K562 (cell line): ENCODE results near the gene HOXB6. TPM values are rescaled to one million over a fixed set of nuclear protein-coding genes. Genes with fewer than 3 reads are reported as not detected.

Experiments used
- CEBPG ChIP-seq, 3 experiments: fragments of 200-800 bp in 1 of 3; sonication (Bioruptor generic) in 1 of 3; sonication (generic) in 1 of 3; formaldehyde crosslinking in 1 of 3; IDR thresholded peaks in 2 of 3; conservative IDR thresholded peaks in 1 of 3; 2 replicates each; pipeline versions ENCODE4 v1.6.1 to v1.8.0; 2016 to 2022; ENCODE audit warnings: missing compliant biosample characterization in 2 of 3, missing genetic modification characterization in 2 of 3, mild to moderate bottlenecking in 1 of 3, missing genetic modification reagents in 1 of 3
- CHCHD3 ChIP-seq: fragments of 250-450 bp; sonication (Bioruptor Pico); IDR thresholded peaks from 2 replicates; pipeline ENCODE4 v2.1.2; 2022; ENCODE audit warnings: mild to moderate bottlenecking
- CXXC5 ChIP-seq: fragments of 250-450 bp; sonication (Bioruptor Pico); IDR thresholded peaks from 2 replicates; pipeline ENCODE4 v1.8.0; 2022; ENCODE audit warnings: inconsistent platforms, mild to moderate bottlenecking, moderate library complexity
- E2F4 ChIP-seq: sonication (generic); formaldehyde crosslinking; IDR thresholded peaks from 2 replicates; pipeline ENCODE4 v1.8.0; 2022; ENCODE audit warnings: mild to moderate bottlenecking, low read depth, missing genetic modification reagents
- EP400 ChIP-seq: fragments of 450-650 bp; IDR thresholded peaks from 2 replicates; pipeline ENCODE4 v1.6.1; 2017; ENCODE audit warnings: antibody characterized with exemption, mild to moderate bottlenecking, moderate library complexity
- ERF ChIP-seq: fragments of 450-650 bp; formaldehyde crosslinking; IDR thresholded peaks from 2 replicates; pipeline ENCODE4 v1.4.0; 2020; ENCODE audit warnings: mild to moderate bottlenecking, mixed read lengths
- FOSL1 ChIP-seq: fragments of 200-800 bp; sonication (Bioruptor generic); conservative IDR thresholded peaks from 2 replicates; pipeline ENCODE4 v1.6.1; 2016; ENCODE audit warnings: missing genetic modification characterization, missing compliant biosample characterization
- FOXP1 ChIP-seq: sonication (generic); formaldehyde crosslinking; IDR thresholded peaks from 2 replicates; pipeline ENCODE4 v1.8.0; 2022; ENCODE audit warnings: mild to moderate bottlenecking, missing genetic modification reagents
- HDAC1 ChIP-seq, 2 experiments: fragments of 450-650 bp; IDR thresholded peaks; 2 replicates each; pipeline ENCODE4 v1.6.1; 2016 to 2017; ENCODE audit warnings: inconsistent platforms in 1 of 2, mild to moderate bottlenecking in 1 of 2, moderate library complexity in 1 of 2
- HMGN3 ChIP-seq: IDR thresholded peaks from 2 replicates; pipeline ENCODE4 v1.6.1; 2011; ENCODE audit warnings: borderline replicate concordance, low read depth, mild to moderate bottlenecking, mixed read lengths, low read length; ENCODE audit not compliant: insufficient read length; ENCODE audit errors: extremely low read depth
- HSF4 ChIP-seq: fragments of 250-450 bp; sonication (Bioruptor Pico); IDR thresholded peaks from 2 replicates; pipeline ENCODE4 v2.1.2; 2022; ENCODE audit warnings: mild to moderate bottlenecking, moderate library complexity, borderline replicate concordance
- JUND ChIP-seq, 2 experiments: IDR thresholded peaks; 2 replicates in 1 of 2; 3 replicates in 1 of 2; pipeline ENCODE4 v1.6.1; 2011; ENCODE audit warnings: borderline replicate concordance in 2 of 2, low read depth in 2 of 2, low read length in 2 of 2, improper control_type of control experiment in 1 of 2, missing biosample characterization in 1 of 2, missing genetic modification characterization in 1 of 2, missing genetic modification reagents in 1 of 2
- L3MBTL2 ChIP-seq: fragments of 450-650 bp; IDR thresholded peaks from 2 replicates; pipeline ENCODE4 v1.6.1; 2016; ENCODE audit warnings: mild to moderate bottlenecking, moderate library complexity
- MTA3 ChIP-seq: fragments of 450-650 bp; formaldehyde crosslinking; IDR thresholded peaks from 2 replicates; pipeline ENCODE4 v1.6.1; 2017; ENCODE audit warnings: mild to moderate bottlenecking, borderline replicate concordance
- NEUROD1 ChIP-seq: fragments of 150-350 bp; IDR thresholded peaks from 2 replicates; pipeline ENCODE4 v1.6.1; 2014; ENCODE audit warnings: borderline replicate concordance, low read length, low read depth; ENCODE audit not compliant: partially characterized antibody
- NFIC ChIP-seq: fragments of 450-650 bp; IDR thresholded peaks from 2 replicates; pipeline ENCODE4 v1.6.1; 2017; ENCODE audit warnings: mild to moderate bottlenecking, inconsistent platforms
- NUFIP1 ChIP-seq: fragments of 450-650 bp; IDR thresholded peaks from 2 replicates; pipeline ENCODE4 v1.6.1; 2018; ENCODE audit not compliant: partially characterized antibody
- PHF8 ChIP-seq: fragments of 200-600 bp; sonication (generic); IDR thresholded peaks from 2 replicates; pipeline ENCODE4 v1.6.1; 2012; ENCODE audit warnings: mixed run types, mild to moderate bottlenecking, inconsistent platforms, low read length, moderate library complexity, borderline replicate concordance
- POLR2H ChIP-seq: IDR thresholded peaks from 2 replicates; pipeline ENCODE4 v1.6.1; 2016; ENCODE audit warnings: missing genetic modification characterization, low read depth, mild to moderate bottlenecking, control low read depth, missing compliant biosample characterization, moderate library complexity
- PRMT5 ChIP-seq: sonication (generic); formaldehyde crosslinking; IDR thresholded peaks from 2 replicates; pipeline ENCODE4 v1.5.0; 2020; ENCODE audit warnings: missing genetic modification reagents
- SRSF7 ChIP-seq: fragments of 200-400 bp; formaldehyde crosslinking; optimal IDR thresholded peaks from 2 replicates; pipeline ENCODE3; 2017; ENCODE audit warnings: mild to moderate bottlenecking, low read depth, low read length
- TAL1 ChIP-seq: fragments of 450-650 bp; IDR thresholded peaks from 2 replicates; pipeline ENCODE4 v1.6.1; 2016; ENCODE audit warnings: mild to moderate bottlenecking
- TEAD4 ChIP-seq, 2 experiments: sonication (generic) in 1 of 2; formaldehyde crosslinking in 1 of 2; IDR thresholded peaks; 2 replicates each; pipeline versions ENCODE4 v1.6.1 to v1.8.0; 2012 to 2022; ENCODE audit warnings: borderline replicate concordance in 1 of 2, inconsistent platforms in 1 of 2, low read length in 1 of 2, mild to moderate bottlenecking in 1 of 2, missing genetic modification reagents in 1 of 2
- ZBTB7A ChIP-seq: IDR thresholded peaks from 2 replicates; pipeline ENCODE4 v1.6.1; 2011; ENCODE audit warnings: low read depth, mild to moderate bottlenecking, low read length, moderate library complexity, borderline replicate concordance; ENCODE audit not compliant: control insufficient read depth
- ZNF146 ChIP-seq: IDR thresholded peaks from one replicate; pipeline ENCODE4 v1.6.1; 2018; ENCODE audit warnings: missing compliant biosample characterization; ENCODE audit not compliant: unreplicated experiment
- ZNF232 ChIP-seq: sonication (generic); formaldehyde crosslinking; IDR thresholded peaks from 2 replicates; pipeline ENCODE4 v1.8.0; 2022; ENCODE audit warnings: mild to moderate bottlenecking, missing genetic modification reagents
- ZNF77 ChIP-seq: fragments of 250-450 bp; sonication (Bioruptor Pico); IDR thresholded peaks from 2 replicates; pipeline ENCODE4 v1.5.0; 2020
- polyA plus RNA-seq, 8 experiments: library from polyadenylated mRNA; depleted of rRNA in 4 of 8; stranded (reverse) in 5 of 8; unstranded in 3 of 8; fragments of >200 nt; fragmentation: Nextera tagmentation in 2 of 8; fragmentation: Illumina TruSeq in 1 of 8; extraction: Ambion mirVana in 2 of 8; extraction: Trizol in 1 of 8; gene quantifications; 2 replicates each; pipeline versions ENCODE4 v1.2.1 to v1.2.3, GENCODE V29; 2011 to 2014; ENCODE audit warnings: inconsistent platforms in 1 of 8, missing spikeins in 1 of 8
- total RNA-seq, 7 experiments: library from RNA; depleted of rRNA in 6 of 7; stranded (reverse); fragments of >200 nt in 6 of 7; fragmentation: Illumina TruSeq in 2 of 7; extraction: Trizol in 2 of 7; gene quantifications; 2 replicates each; pipeline versions ENCODE4 v1.2.1 to v1.2.3, GENCODE V29; 2011 to 2021; ENCODE audit warnings: low replicate concordance in 1 of 7

HOXB6 gene
- total and polyA plus RNA-seq, 9 of the 15 experiments (the other 6 are each of a cell fraction or from before 2014, with no cell fraction given) = 1.2 to 14.8 (median 4.9) TPM

- peak; percentile 83; the same call in 1 of the 2 replicates for TF ChIP-seq MTA3
- no peak for TF ChIP-seq PRMT5 (CRISPR knock-in tag)
- TF ChIP-seq L3MBTL2 = peak; percentile 65
- no peak for TF ChIP-seq NUFIP1
- peak; percentile 39; the same call in 1 of the 2 replicates for TF ChIP-seq POLR2H (tag)
- TF ChIP-seq HDAC1 (IDR thresholded peaks at IDR 0.05) = peak in 1 of 2 experiments; percentile 65; a peak in 2 of 4 replicates
- no peak; the same call in 1 of the 2 replicates for TF ChIP-seq ERF
- TF ChIP-seq PHF8 = peak; percentile 6; the same call in 1 of the 2 replicates
- peak; percentile 85 for TF ChIP-seq CXXC5 (CRISPR knock-in tag)
- TF ChIP-seq NFIC = peak; percentile 90
- TF ChIP-seq E2F4 (CRISPR knock-in tag) = no peak
- peak; percentile 51 for TF ChIP-seq FOSL1
- peak; percentile 68 for TF ChIP-seq TAL1
- peak; percentile 56; the same call in 1 of the 2 replicates for TF ChIP-seq TEAD4 (IDR thresholded peaks at IDR 0.05; ENCODE audit: low read length)
- TF ChIP-seq TEAD4 (CRISPR knock-in tag; IDR thresholded peaks at IDR 0.05; ENCODE audit: borderline replicate concordance) = no peak
- no peak for TF ChIP-seq SRSF7
- no peak for TF ChIP-seq ZNF77 (CRISPR knock-in tag)
- TF ChIP-seq ZBTB7A = peak; percentile 83
- TF ChIP-seq CHCHD3 (CRISPR knock-in tag) = 0 out of 2 replicates have a peak, but pooled peaks have one; percentile 51
- 0 out of 2 replicates have a peak, but pooled peaks have one; percentile 25 for TF ChIP-seq FOXP1 (CRISPR knock-in tag)
- peak; percentile 56 for TF ChIP-seq HMGN3
- no peak for TF ChIP-seq HSF4
- TF ChIP-seq EP400 = peak; percentile 39; the same call in 1 of the 2 replicates
- no peak for TF ChIP-seq CEBPG (CRISPR knock-in tag; IDR thresholded peaks at IDR 0.05)
- peak in 1 of 2 experiments; percentile 10; a peak in 1 of 4 replicates for TF ChIP-seq CEBPG (tag; conservative IDR thresholded peaks at IDR 0.05 in 1 of 2, IDR thresholded peaks at IDR 0.05 in 1 of 2)
- no peak for TF ChIP-seq ZNF146 (CRISPR knock-in tag)
- TF ChIP-seq ZNF232 (CRISPR knock-in tag) = no peak
- TF ChIP-seq NEUROD1 = peak; percentile 61
- peak; percentile 69 for TF ChIP-seq JUND (IDR thresholded peaks at IDR 0.05; ENCODE audit: borderline replicate concordance, low read depth, low read length)
- TF ChIP-seq JUND (tag; IDR thresholded peaks at IDR 0.05; ENCODE audit: borderline replicate concordance, low read depth, low read length) = peak; percentile 70; the same call in 2 of the 3 replicates
These were observed 26.3 kb upstream of the HOXB6 start (continued) for GRCh38 chr17:48630925-48631692.
